A549 (cell line): ENCODE data around the gene MS4A6A.

Experiments used
- CTCF ChIP-seq: fragments of >200 bp; sonication (Bioruptor Twin); formaldehyde crosslinking; IDR thresholded peaks from 3 replicates; pipeline ENCODE4 v1.5.1; 2016
- MYC ChIP-seq: IDR thresholded peaks from 2 replicates; pipeline ENCODE4 v1.6.1; 2012; ENCODE audit warnings: mild to moderate bottlenecking, inconsistent platforms, low read length, improper control_type of control experiment, borderline replicate concordance
- POLR2A ChIP-seq: IDR thresholded peaks from 2 replicates; pipeline ENCODE4 v1.6.1; 2012; ENCODE audit warnings: mild to moderate bottlenecking, low read length
- TF ChIP-seq, protein P1 (sequence below): fragments of 150-350 bp; IDR thresholded peaks from 2 replicates; pipeline ENCODE4 v1.6.1; 2014; ENCODE audit warnings: low read depth, mild to moderate bottlenecking, low read length

- no peak for TF ChIP-seq POLR2A
- TF ChIP-seq, protein P1, sequence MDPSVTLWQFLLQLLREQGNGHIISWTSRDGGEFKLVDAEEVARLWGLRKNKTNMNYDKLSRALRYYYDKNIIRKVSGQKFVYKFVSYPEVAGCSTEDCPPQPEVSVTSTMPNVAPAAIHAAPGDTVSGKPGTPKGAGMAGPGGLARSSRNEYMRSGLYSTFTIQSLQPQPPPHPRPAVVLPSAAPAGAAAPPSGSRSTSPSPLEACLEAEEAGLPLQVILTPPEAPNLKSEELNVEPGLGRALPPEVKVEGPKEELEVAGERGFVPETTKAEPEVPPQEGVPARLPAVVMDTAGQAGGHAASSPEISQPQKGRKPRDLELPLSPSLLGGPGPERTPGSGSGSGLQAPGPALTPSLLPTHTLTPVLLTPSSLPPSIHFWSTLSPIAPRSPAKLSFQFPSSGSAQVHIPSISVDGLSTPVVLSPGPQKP = no peak
- TF ChIP-seq CTCF = no peak
- no peak for TF ChIP-seq MYC
Measured at GRCh38 chr11:60209977-60210376, 27.1 kb upstream of the MS4A6A start.
